T-cell (primary cell): Measurements from ENCODE around the gene MIA2. TPM values are rescaled to one million over a fixed set of nuclear protein-coding genes. Genes with fewer than 3 reads are reported as not detected.
"Not testable (repeated sequence)": the region's sequence is repeated elsewhere in the genome, so short reads cannot be mapped to it uniquely, and the experiment has no call there.

Experiments
- ATAC-seq, 4 experiments: fragments of 200-7000 bp in 3 of 4; fragments of 150-1000 bp in 1 of 4; cut with Tn5 transposase; replicated peaks in 1 of 4; 1 replicate in 3 of 4; 2 replicates in 1 of 4; pipeline ENCODE4 v1.10.0; 2021; ENCODE audit warnings: moderate library complexity in 3 of 4, mild to moderate bottlenecking in 2 of 4, moderate number of reproducible peaks in 1 of 4
- CTCF ChIA-PET, 2 donors: fragments of 300-600 bp; sonication (Branson Sonifier 250); formaldehyde crosslinking; loops; one replicate each; lab custom pipeline; 2022; ENCODE audit warnings: antibody characterized with exemption in 2 of 2; lab: Charles Lee
- POLR2A ChIA-PET, 2 donors: fragments of 300-600 bp; sonication (Branson Sonifier 250); formaldehyde crosslinking; loops; one replicate each; lab custom pipeline; 2022; ENCODE audit warnings: antibody characterized with exemption in 2 of 2; lab: Charles Lee
- DNase-seq, 35 experiments: peaks; one replicate each; pipeline versions ENCODE4 v3.0.0 to v3.0.0-alpha.2; 2013 to 2023
- H3K27ac ChIP-seq: one replicate; pipeline ENCODE4 v1.5.1; 2013; ENCODE audit warnings: low read length
- H3K27me3 ChIP-seq, 2 experiments: replicated peaks in 1 of 2; 1 replicate in 1 of 2; 2 replicates in 1 of 2; pipeline versions ENCODE4 v1.6.1 to v1.7.0; 2013; ENCODE audit warnings: low read length in 1 of 2, mixed read lengths in 1 of 2; ENCODE audit not compliant: control insufficient read depth in 2 of 2, insufficient read depth in 2 of 2; ENCODE audit errors: extremely low read depth in 1 of 2
- H3K36me3 ChIP-seq, 2 donors: 1 replicate in 1 of 2; 2 replicates in 1 of 2; pipeline versions ENCODE4 v1.6.1 to v1.7.0; 2013; ENCODE audit warnings: low read length in 1 of 2; ENCODE audit not compliant: control insufficient read depth in 2 of 2, insufficient read depth in 1 of 2; ENCODE audit errors: extremely low read depth in 1 of 2
- H3K4me1 ChIP-seq, 2 experiments: 1 replicate in 1 of 2; 2 replicates in 1 of 2; pipeline versions ENCODE4 v1.6.1 to v1.7.0; 2013; ENCODE audit warnings: low read length in 2 of 2, mixed read lengths in 1 of 2; ENCODE audit not compliant: insufficient read depth in 2 of 2, control insufficient read depth in 1 of 2; ENCODE audit errors: extremely low read depth in 1 of 2
- H3K4me3 ChIP-seq, 2 donors: 1 replicate in 1 of 2; 2 replicates in 1 of 2; pipeline versions ENCODE4 v1.5.1 to v1.7.0; 2013; ENCODE audit warnings: mild to moderate bottlenecking in 2 of 2, low read length in 1 of 2, moderate library complexity in 1 of 2; ENCODE audit not compliant: control insufficient read depth in 1 of 2; ENCODE audit errors: extremely low read depth in 1 of 2
- H3K9me3 ChIP-seq: 2 replicates; pipeline ENCODE4 v1.7.0; 2013
- H3K27ac Mint-ChIP-seq, 2 donors: one replicate each; pipeline ENCODE4 v1.8.0; 2020 to 2021; ENCODE audit warnings: mild to moderate bottlenecking in 2 of 2, mixed read lengths in 2 of 2
- H3K27me3 Mint-ChIP-seq, 2 donors: one replicate each; pipeline ENCODE4 v1.8.0; 2021 to 2022; ENCODE audit warnings: mixed read lengths in 2 of 2
- H3K36me3 Mint-ChIP-seq: one replicate; pipeline ENCODE4 v1.8.0; 2021; ENCODE audit warnings: mixed read lengths
- H3K4me1 Mint-ChIP-seq, 3 donors: one replicate each; pipeline ENCODE4 v1.8.0; 2020 to 2022; ENCODE audit warnings: mixed read lengths in 3 of 3, mild to moderate bottlenecking in 1 of 3
- H3K4me3 Mint-ChIP-seq, 3 donors: one replicate each; pipeline ENCODE4 v1.8.0; 2020 to 2022; ENCODE audit warnings: mild to moderate bottlenecking in 3 of 3, mixed read lengths in 3 of 3, moderate library complexity in 3 of 3
- H3K9me3 Mint-ChIP-seq, 3 donors: one replicate each; pipeline ENCODE4 v1.8.0; 2020 to 2022; ENCODE audit warnings: mixed read lengths in 3 of 3
- WGBS: methylation state at CpG from one replicate; pipeline ENCODE4 v1.1.5; 2013; ENCODE audit warnings: missing lambda C conversion rate; ENCODE audit not compliant: insufficient coverage; 5-methylcytosine and 5-hydroxymethylcytosine counted together
- total RNA-seq, 35 experiments: library from RNA in 6 of 35; stranded (reverse) in 6 of 35; fragments of 120-200 nt in 1 of 35; gene quantifications; one replicate each; pipeline versions ENCODE4 v1.2.1 to v1.2.4 and lab custom pipeline; 2013 to 2026

Gene MIA2
- total RNA-seq, 5 donors from 2014 or later (not counting 1 experiment from before 2014, with no cell fraction given), result 24.8 to 28.3 (median 25.5) TPM

DNA sequence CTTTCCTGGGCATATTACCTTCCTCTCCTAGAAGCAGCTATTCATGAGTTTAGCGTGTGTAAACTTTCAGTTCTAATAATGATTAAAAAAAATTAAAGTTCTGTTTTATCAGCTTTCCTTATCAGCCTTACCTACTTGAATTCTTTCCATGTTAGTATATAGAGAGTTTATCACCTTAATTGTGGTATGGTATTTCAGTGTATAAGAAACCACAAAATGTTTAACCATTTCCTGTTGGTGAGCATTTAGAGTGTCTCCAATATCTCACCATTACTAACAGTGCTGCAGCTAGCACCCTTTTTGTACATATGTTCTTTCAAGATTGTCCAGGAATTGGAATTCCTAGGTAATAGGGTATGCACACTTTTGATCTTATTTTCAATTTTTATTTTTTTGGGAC lies 109.1 kb downstream of the MIA2 start:
- no peak overlapping the region for H3K4me3 Mint-ChIP-seq
- peaks cover 0 to 35% of the 10 kb centered on the region in 2 donors for H3K36me3 ChIP-seq
- peak in 1 of 35 experiments; percentile 3 for DNase-seq
- no peaks in the 10 kb centered on the region for H3K27me3 ChIP-seq
- WGBS, result no CpG with 5 or more reads among the region's 1 CpG
- peaks cover 52% of the 10 kb centered on the region for H3K36me3 Mint-ChIP-seq
- H3K4me3 ChIP-seq, result no peak overlapping the region
- H3K27me3 Mint-ChIP-seq, result no peaks in the 10 kb centered on the region
- H3K27ac Mint-ChIP-seq, result no peak overlapping the region
- ChIA-PET CTCF (no interaction called here), POLR2A (no interaction called here)
- no peak for ATAC-seq
- no peak overlapping the region for H3K27ac ChIP-seq
- no peaks in the 10 kb centered on the region for H3K4me1 ChIP-seq
- H3K9me3 ChIP-seq, result no peaks in the 10 kb centered on the region
- H3K9me3 Mint-ChIP-seq, result peaks cover 0 to 4% (median 4%) of the 10 kb centered on the region in 3 donors
- H3K4me1 Mint-ChIP-seq, result peaks cover 14 to 22% (median 18%) of the 10 kb centered on the region in 3 donors

DNA sequence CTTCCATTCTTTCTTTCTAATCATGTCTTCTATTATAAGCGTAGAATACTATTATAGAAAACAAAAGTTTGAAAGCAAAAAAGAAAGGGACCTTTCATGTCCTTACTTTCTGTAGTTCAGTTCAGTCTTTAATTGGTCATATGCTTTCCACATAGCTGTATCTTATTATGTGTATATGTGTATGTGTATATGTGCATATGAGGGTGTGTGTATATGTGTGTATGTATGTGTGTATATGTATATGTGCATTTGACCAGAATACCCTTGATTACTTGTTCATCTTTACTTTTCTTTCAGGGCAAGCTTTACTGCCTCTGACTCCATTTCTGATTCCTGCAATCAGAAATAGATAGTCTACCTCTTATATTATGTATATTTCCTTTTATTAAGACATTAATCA lies 109.9 kb downstream of the MIA2 start:
- no CpG with 5 or more reads among the region's 1 CpG for WGBS
- no peaks in the 10 kb centered on the region for H3K27me3 ChIP-seq
- ATAC-seq, result no peak
- H3K27ac Mint-ChIP-seq, result peak overlapping the region in 1 of 2 donors; percentile 57
- DNase-seq, result no peak
- H3K9me3 Mint-ChIP-seq, result peaks cover 0 to 4% (median 4%) of the 10 kb centered on the region in 3 donors
- H3K4me1 ChIP-seq, result no peaks in the 10 kb centered on the region
- H3K9me3 ChIP-seq, result no peaks in the 10 kb centered on the region
- H3K36me3 ChIP-seq, result peaks cover 0 to 37% of the 10 kb centered on the region in 2 donors
- H3K4me3 Mint-ChIP-seq, result no peak overlapping the region
- no peak overlapping the region for H3K4me3 ChIP-seq
- ChIA-PET POLR2A (no interaction called here), CTCF (interaction anchor here in 1 of 2 donors (0.5 kb wide), 1 partner anchor 303 kb away, joined by 3 read pairs; no protein-coding TSS in a partner anchor)
- H3K36me3 Mint-ChIP-seq, result peaks cover 50% of the 10 kb centered on the region
- H3K27ac ChIP-seq, result no peak overlapping the region
- no peaks in the 10 kb centered on the region for H3K27me3 Mint-ChIP-seq
- peaks cover 14 to 25% (median 18%) of the 10 kb centered on the region in 3 donors for H3K4me1 Mint-ChIP-seq

GRCh38 chr14:39350866-39351265 lies 117.2 kb downstream of the MIA2 start:
- Mint-ChIP-seq H3K9me3 (peaks cover 7 to 10% (median 7%) of the 10 kb centered on the region in 3 donors), H3K27ac (no peak overlapping the region), H3K4me1 (peaks cover 0 to 12% (median 3%) of the 10 kb centered on the region in 3 donors), H3K36me3 (peaks cover 68% of the 10 kb centered on the region), H3K27me3 (no peaks in the 10 kb centered on the region), H3K4me3 (no peak overlapping the region)
- Histone ChIP-seq H3K4me1 (no peaks in the 10 kb centered on the region), H3K27me3 (no peaks in the 10 kb centered on the region), H3K9me3 (no peaks in the 10 kb centered on the region), H3K27ac (no peak overlapping the region), H3K4me3 (no peak overlapping the region), H3K36me3 (peaks cover 0 to 29% of the 10 kb centered on the region in 2 donors)
- DNase-seq (no peak), ATAC-seq (no peak)
- CTCF ChIA-PET, result interaction anchor here in 1 of 2 donors (0.5 kb wide), 1 partner anchor 295 kb away, joined by 4 read pairs; no protein-coding TSS in a partner anchor
- POLR2A ChIA-PET, result no interaction called here
- WGBS, result 80% methylated on average over 1 of the region's 3 CpGs

GRCh38 chr14:39351708-39352107 lies 118.0 kb downstream of the MIA2 start:
- ChIA-PET CTCF (no interaction called here), POLR2A (no interaction called here)
- Histone ChIP-seq H3K4me3 (no peak overlapping the region), H3K9me3 (no peaks in the 10 kb centered on the region), H3K36me3 (peaks cover 0 to 24% of the 10 kb centered on the region in 2 donors), H3K27me3 (no peaks in the 10 kb centered on the region), H3K27ac (no peak overlapping the region), H3K4me1 (no peaks in the 10 kb centered on the region)
- peaks cover 70% of the 10 kb centered on the region for H3K36me3 Mint-ChIP-seq
- H3K4me1 Mint-ChIP-seq, result peaks cover 3 to 18% (median 11%) of the 10 kb centered on the region in 3 donors
- no peak overlapping the region for H3K4me3 Mint-ChIP-seq
- DNase-seq (no peak), ATAC-seq (no peak)
- H3K27me3 Mint-ChIP-seq, result no peaks in the 10 kb centered on the region
- peaks cover 7 to 10% (median 7%) of the 10 kb centered on the region in 3 donors for H3K9me3 Mint-ChIP-seq
- WGBS, result 90% methylated on average over 6 of the region's 9 CpGs
- no peak overlapping the region for H3K27ac Mint-ChIP-seq

DNA sequence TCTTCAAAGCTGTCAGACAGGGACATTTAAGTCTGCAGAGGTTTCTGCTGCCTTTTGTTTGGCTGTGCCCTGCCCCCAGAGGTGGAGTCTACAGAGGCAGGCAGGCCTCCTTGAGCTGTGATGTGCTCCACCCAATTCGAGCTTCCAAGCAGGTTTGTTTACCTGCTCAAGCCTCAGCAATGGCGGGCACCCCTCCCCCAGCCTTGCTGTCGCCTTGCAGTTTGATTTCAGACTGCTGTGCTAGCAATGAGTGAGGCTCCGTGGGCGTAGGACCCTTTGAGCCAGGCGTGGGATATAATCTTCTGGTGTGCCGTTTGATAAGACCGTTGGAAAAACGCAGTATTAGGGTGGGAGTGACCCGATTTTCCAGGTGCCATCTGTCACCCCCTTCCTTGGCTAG lies 125.4 kb downstream of the MIA2 start:
- POLR2A ChIA-PET, H3K9me3 ChIP-seq, H3K27me3 ChIP-seq, H3K27ac ChIP-seq, H3K27me3 Mint-ChIP-seq, DNase-seq, H3K36me3 ChIP-seq, ATAC-seq, H3K27ac Mint-ChIP-seq, CTCF ChIA-PET, H3K4me3 ChIP-seq, H3K4me1 ChIP-seq, H3K4me3 Mint-ChIP-seq: not testable (repeated sequence)
- H3K9me3 Mint-ChIP-seq, result peaks cover 0 to 19% (median 15%) of the 10 kb centered on the region in 3 donors
- 90% methylated on average over 6 of the region's 10 CpGs for WGBS
- H3K36me3 Mint-ChIP-seq, result peaks cover 93% of the 10 kb centered on the region
- peaks cover 6 to 25% (median 21%) of the 10 kb centered on the region in 3 donors for H3K4me1 Mint-ChIP-seq

DNA sequence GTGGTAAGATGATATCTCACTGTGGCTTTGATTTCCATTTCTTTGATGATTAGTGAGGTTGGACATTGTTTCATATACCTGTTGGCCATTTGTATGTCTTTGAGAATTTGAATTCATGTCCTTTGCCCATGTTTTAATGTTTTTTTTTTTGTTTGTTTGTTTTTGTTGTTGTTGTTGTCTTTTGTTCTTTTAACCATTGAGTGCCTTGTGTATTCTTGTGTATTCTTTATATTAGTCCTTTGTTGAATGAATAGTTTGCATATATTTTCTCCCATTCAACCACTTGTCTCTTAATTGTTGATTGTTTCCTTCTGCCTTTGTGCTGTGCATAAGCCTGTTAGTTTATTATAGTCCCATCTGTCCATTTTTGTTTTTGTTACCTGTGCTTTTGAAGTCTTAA lies 126.6 kb downstream of the MIA2 start:
- Histone ChIP-seq H3K36me3 (peaks cover 0 to 5% of the 10 kb centered on the region in 2 donors), H3K4me3 (no peak overlapping the region), H3K27ac (no peak overlapping the region), H3K9me3 (no peaks in the 10 kb centered on the region), H3K4me1 (no peaks in the 10 kb centered on the region), H3K27me3 (no peaks in the 10 kb centered on the region)
- Mint-ChIP-seq H3K4me3 (no peak overlapping the region), H3K9me3 (peaks cover 4 to 28% (median 18%) of the 10 kb centered on the region in 3 donors), H3K27ac (no peak overlapping the region), H3K36me3 (peaks cover 93% of the 10 kb centered on the region), H3K27me3 (no peaks in the 10 kb centered on the region), H3K4me1 (peaks cover 6 to 25% (median 18%) of the 10 kb centered on the region in 3 donors)
- ChIA-PET CTCF (interaction anchor here in 1 of 2 donors (0.7 kb wide), 1 partner anchor 10 kb away, joined by 3 read pairs; no protein-coding TSS in a partner anchor), POLR2A (interaction anchor here in 1 of 2 donors (0.6 kb wide), 1 partner anchor 74 kb away, joined by 3 read pairs; no protein-coding TSS in a partner anchor)
- ATAC-seq (no peak), DNase-seq (no peak)
